Astrocyte (in vitro differentiated cells and primary cell): Measurements from ENCODE around the gene DCC. TPM values are rescaled to one million over a fixed set of nuclear protein-coding genes. Genes with fewer than 3 reads are reported as not detected.

Source experiments
- DNase-seq: peaks from one replicate; pipeline ENCODE4 v3.0.0-alpha.2; 2010; ENCODE audit warnings: low read depth
- FAIRE-seq: peaks from 2 replicates; lab custom pipeline; 2011; peaks lifted over from hg19 to GRCh38; lab: Jason Lieb, UNC
- H2AFZ ChIP-seq: 2 replicates; pipeline ENCODE4 v1.6.0; 2012; ENCODE audit warnings: low read depth, low read length, inconsistent platforms
- H3K27ac ChIP-seq: 2 replicates; pipeline ENCODE4 v1.5.1; 2011; ENCODE audit warnings: low read depth, low read length, inconsistent platforms
- H3K27me3 ChIP-seq: 2 replicates; pipeline ENCODE4 v1.6.0; 2011; ENCODE audit warnings: low read length, inconsistent platforms; ENCODE audit not compliant: insufficient read depth
- H3K36me3 ChIP-seq: 2 replicates; pipeline ENCODE4 v1.5.1; 2011; ENCODE audit warnings: low read length, inconsistent platforms; ENCODE audit not compliant: insufficient read depth
- H3K4me1 ChIP-seq: 2 replicates; pipeline ENCODE4 v1.5.1; 2011; ENCODE audit warnings: low read length, inconsistent platforms; ENCODE audit not compliant: insufficient read depth
- H3K4me2 ChIP-seq: 2 replicates; pipeline ENCODE4 v1.6.0; 2012; ENCODE audit warnings: low read length, inconsistent platforms
- H3K4me3 ChIP-seq: 2 replicates; pipeline ENCODE4 v1.5.1; 2011; ENCODE audit warnings: low read depth, mild to moderate bottlenecking, low read length, inconsistent platforms; ENCODE audit not compliant: insufficient read depth
- H3K79me2 ChIP-seq: 2 replicates; pipeline ENCODE4 v1.6.0; 2012; ENCODE audit warnings: mild to moderate bottlenecking, low read length, inconsistent platforms; ENCODE audit not compliant: insufficient read depth
- H3K9ac ChIP-seq: 2 replicates; pipeline ENCODE4 v1.6.0; 2012; ENCODE audit warnings: mild to moderate bottlenecking, low read length, inconsistent platforms
- H3K9me3 ChIP-seq: 2 replicates; pipeline ENCODE4 v1.5.1; 2012; ENCODE audit warnings: low read depth, mild to moderate bottlenecking, low read length, inconsistent platforms; ENCODE audit not compliant: insufficient read depth
- H4K20me1 ChIP-seq: 2 replicates; pipeline ENCODE4 v1.6.0; 2012; ENCODE audit warnings: low read length, inconsistent platforms; ENCODE audit not compliant: insufficient read depth
- H3K27ac Mint-ChIP-seq: one replicate; pipeline ENCODE4 v1.8.0; 2021; ENCODE audit warnings: mild to moderate bottlenecking, mixed read lengths; ENCODE audit not compliant: unreplicated experiment
- H3K27me3 Mint-ChIP-seq: one replicate; pipeline ENCODE4 v1.8.0; 2021; ENCODE audit warnings: low read depth, mixed read lengths; ENCODE audit not compliant: unreplicated experiment
- H3K36me3 Mint-ChIP-seq: one replicate; pipeline ENCODE4 v1.8.0; 2021; ENCODE audit warnings: low read depth, mixed read lengths; ENCODE audit not compliant: unreplicated experiment
- H3K4me1 Mint-ChIP-seq: one replicate; pipeline ENCODE4 v1.8.0; 2021; ENCODE audit warnings: low read depth, mixed read lengths; ENCODE audit not compliant: unreplicated experiment
- H3K4me3 Mint-ChIP-seq: one replicate; pipeline ENCODE4 v1.8.0; 2021; ENCODE audit warnings: mild to moderate bottlenecking, moderate library complexity, mixed read lengths; ENCODE audit not compliant: unreplicated experiment
- H3K9me3 Mint-ChIP-seq: one replicate; pipeline ENCODE4 v1.8.0; 2021; ENCODE audit warnings: mild to moderate bottlenecking, mixed read lengths; ENCODE audit not compliant: unreplicated experiment
- EZH2 ChIP-seq: IDR thresholded peaks from 2 replicates; pipeline ENCODE4 v1.6.1; 2012; ENCODE audit warnings: mild to moderate bottlenecking, low read length, inconsistent platforms; ENCODE audit not compliant: insufficient read depth
- total RNA-seq: library from RNA; stranded (reverse); gene quantifications from 2 replicates; pipeline ENCODE4 v1.2.1, GENCODE V29; 2021
- TF ChIP-seq, protein P1 (sequence below): IDR thresholded peaks from 2 replicates; pipeline ENCODE4 v1.5.1; 2011; ENCODE audit warnings: low read depth, mild to moderate bottlenecking, inconsistent platforms, low read length, moderate library complexity; ENCODE audit not compliant: insufficient read depth

Gene DCC
- total RNA-seq, 1 donor from 2014 or later: 2.6 TPM

DNA sequence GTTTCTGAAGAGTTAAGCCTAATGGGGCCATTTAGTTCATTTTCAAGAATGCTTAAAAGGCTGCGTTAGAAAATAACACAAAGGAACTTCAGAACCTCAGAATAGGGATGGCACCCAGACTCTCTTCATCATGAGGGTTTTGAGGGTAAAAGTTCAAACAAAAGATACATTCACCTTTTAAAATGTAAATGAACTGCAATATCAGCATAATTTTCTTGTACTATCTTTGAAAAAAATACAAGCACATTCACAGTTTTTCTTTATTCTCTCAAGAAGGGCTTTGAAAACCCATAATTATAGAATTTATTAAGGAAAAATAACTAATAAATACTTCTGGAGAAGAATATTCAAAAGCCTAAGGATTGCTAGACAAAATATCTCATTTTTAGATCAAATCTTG is 791.0 kb downstream of the DCC start:
- H3K4me1 Mint-ChIP-seq: no peaks in the 10 kb centered on the region
- no peaks in the 10 kb centered on the region for H3K27me3 Mint-ChIP-seq
- H3K9me3 ChIP-seq: no peaks in the 10 kb centered on the region
- no peak for DNase-seq
- no peaks in the 10 kb centered on the region for H3K27me3 ChIP-seq
- no peaks in the 10 kb centered on the region for H3K9me3 Mint-ChIP-seq
- no peak overlapping the region for H3K4me3 Mint-ChIP-seq
- no peaks in the 10 kb centered on the region for H3K36me3 Mint-ChIP-seq
- no peak for FAIRE-seq
- H2AFZ ChIP-seq: no peak overlapping the region
- no peaks in the 10 kb centered on the region for H3K36me3 ChIP-seq
- H3K27ac ChIP-seq: no peak overlapping the region
- no peak overlapping the region for H3K4me2 ChIP-seq
- H3K4me1 ChIP-seq: no peaks in the 10 kb centered on the region
- H4K20me1 ChIP-seq: no peaks in the 10 kb centered on the region
- H3K9ac ChIP-seq: no peak overlapping the region
- TF ChIP-seq EZH2: no peak
- TF ChIP-seq, protein P1, sequence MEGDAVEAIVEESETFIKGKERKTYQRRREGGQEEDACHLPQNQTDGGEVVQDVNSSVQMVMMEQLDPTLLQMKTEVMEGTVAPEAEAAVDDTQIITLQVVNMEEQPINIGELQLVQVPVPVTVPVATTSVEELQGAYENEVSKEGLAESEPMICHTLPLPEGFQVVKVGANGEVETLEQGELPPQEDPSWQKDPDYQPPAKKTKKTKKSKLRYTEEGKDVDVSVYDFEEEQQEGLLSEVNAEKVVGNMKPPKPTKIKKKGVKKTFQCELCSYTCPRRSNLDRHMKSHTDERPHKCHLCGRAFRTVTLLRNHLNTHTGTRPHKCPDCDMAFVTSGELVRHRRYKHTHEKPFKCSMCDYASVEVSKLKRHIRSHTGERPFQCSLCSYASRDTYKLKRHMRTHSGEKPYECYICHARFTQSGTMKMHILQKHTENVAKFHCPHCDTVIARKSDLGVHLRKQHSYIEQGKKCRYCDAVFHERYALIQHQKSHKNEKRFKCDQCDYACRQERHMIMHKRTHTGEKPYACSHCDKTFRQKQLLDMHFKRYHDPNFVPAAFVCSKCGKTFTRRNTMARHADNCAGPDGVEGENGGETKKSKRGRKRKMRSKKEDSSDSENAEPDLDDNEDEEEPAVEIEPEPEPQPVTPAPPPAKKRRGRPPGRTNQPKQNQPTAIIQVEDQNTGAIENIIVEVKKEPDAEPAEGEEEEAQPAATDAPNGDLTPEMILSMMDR: no peak
- no peak overlapping the region for H3K4me3 ChIP-seq
- no peaks in the 10 kb centered on the region for H3K79me2 ChIP-seq
- no peak overlapping the region for H3K27ac Mint-ChIP-seq

DNA sequence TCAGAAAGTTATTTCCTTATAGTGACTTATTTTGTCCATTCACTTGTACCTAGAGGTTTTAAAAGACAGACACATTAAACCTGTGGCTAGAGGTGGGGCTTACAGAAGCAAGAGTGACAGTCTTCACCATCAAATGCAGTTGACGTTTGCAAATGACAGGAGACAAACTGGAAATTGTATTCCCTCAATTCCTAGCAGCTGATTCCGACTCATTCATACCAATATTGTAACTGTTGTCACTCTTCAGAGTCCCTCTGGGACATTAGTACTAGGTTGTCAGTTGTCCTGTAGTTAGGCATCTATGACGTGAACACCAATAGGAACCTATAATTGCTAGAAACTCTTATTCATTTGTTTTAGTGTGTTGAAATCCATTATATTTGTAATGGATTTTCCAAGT is 794.7 kb downstream of the DCC start:
- Histone ChIP-seq H3K27ac (no peak overlapping the region), H3K4me2 (no peak overlapping the region), H3K9me3 (no peaks in the 10 kb centered on the region), H3K27me3 (no peaks in the 10 kb centered on the region), H4K20me1 (no peaks in the 10 kb centered on the region), H2AFZ (no peak overlapping the region), H3K36me3 (no peaks in the 10 kb centered on the region), H3K79me2 (no peaks in the 10 kb centered on the region), H3K4me1 (no peaks in the 10 kb centered on the region), H3K9ac (no peak overlapping the region), H3K4me3 (no peak overlapping the region)
- H3K9me3 Mint-ChIP-seq: no peaks in the 10 kb centered on the region
- H3K27me3 Mint-ChIP-seq: no peaks in the 10 kb centered on the region
- TF ChIP-seq EZH2: no peak
- TF ChIP-seq, protein P1: no peak
- DNase-seq: no peak
- no peaks in the 10 kb centered on the region for H3K4me1 Mint-ChIP-seq
- H3K27ac Mint-ChIP-seq: no peak overlapping the region
- H3K4me3 Mint-ChIP-seq: no peak overlapping the region
- H3K36me3 Mint-ChIP-seq: no peaks in the 10 kb centered on the region
- FAIRE-seq: no peak

DNA sequence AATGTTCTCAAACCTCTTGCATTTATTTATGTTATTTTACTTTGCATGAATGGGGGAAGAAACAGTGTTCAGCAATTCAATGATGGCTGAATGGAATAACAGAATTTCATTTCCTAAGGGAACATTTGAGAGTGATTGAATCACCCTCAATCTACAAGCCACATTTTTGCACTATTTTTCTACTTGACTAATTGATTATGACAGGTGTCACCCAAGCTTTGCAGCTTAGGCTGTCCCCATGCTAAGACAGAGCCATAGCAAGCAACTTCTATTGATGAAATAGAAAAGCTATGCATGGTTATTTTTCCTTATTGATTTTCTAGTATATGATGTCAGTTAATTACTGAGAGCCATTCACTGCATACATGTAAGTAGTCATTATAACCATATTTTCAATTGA is 795.7 kb downstream of the DCC start:
- no peaks in the 10 kb centered on the region for H3K27me3 ChIP-seq
- DNase-seq (no peak), FAIRE-seq (no peak)
- no peaks in the 10 kb centered on the region for H3K36me3 Mint-ChIP-seq
- no peak overlapping the region for H2AFZ ChIP-seq
- H3K27ac ChIP-seq: no peak overlapping the region
- H3K9me3 Mint-ChIP-seq: no peaks in the 10 kb centered on the region
- H4K20me1 ChIP-seq: no peaks in the 10 kb centered on the region
- H3K4me2 ChIP-seq: no peak overlapping the region
- no peak overlapping the region for H3K27ac Mint-ChIP-seq
- no peak overlapping the region for H3K9ac ChIP-seq
- no peaks in the 10 kb centered on the region for H3K36me3 ChIP-seq
- H3K9me3 ChIP-seq: no peaks in the 10 kb centered on the region
- H3K27me3 Mint-ChIP-seq: no peaks in the 10 kb centered on the region
- no peak overlapping the region for H3K4me3 ChIP-seq
- H3K4me3 Mint-ChIP-seq: no peak overlapping the region
- TF ChIP-seq, protein P1: no peak
- TF ChIP-seq EZH2: no peak
- no peaks in the 10 kb centered on the region for H3K4me1 Mint-ChIP-seq
- no peaks in the 10 kb centered on the region for H3K4me1 ChIP-seq
- no peaks in the 10 kb centered on the region for H3K79me2 ChIP-seq
